SK-N-SH treated with all-trans-retinoic acid at 6 μM for 48 hours (cell line): ENCODE data around the gene SLC12A4.

Source experiments
- ATAC-seq: fragments of 200-7000 bp; cut with Tn5 transposase; 3 replicates; pipeline ENCODE4 v1.9.1; 2020; ENCODE audit warnings: mild to moderate bottlenecking, moderate library complexity
- ARNTL ChIP-seq: fragments of 450-650 bp; formaldehyde crosslinking; IDR thresholded peaks from 2 replicates; pipeline ENCODE4 v1.5.0; 2020; ENCODE audit warnings: low read depth, mild to moderate bottlenecking, moderate library complexity, borderline replicate concordance
- BACH2 ChIP-seq: fragments of 250-450 bp; sonication (Bioruptor Pico); IDR thresholded peaks from 2 replicates; pipeline ENCODE4 v1.9.0; 2021; ENCODE audit warnings: mild to moderate bottlenecking, borderline replicate concordance
- CREB5 ChIP-seq: fragments of 250-450 bp; sonication (Bioruptor Pico); IDR thresholded peaks from 2 replicates; pipeline ENCODE4 v1.5.1; 2020; ENCODE audit warnings: low read depth, mild to moderate bottlenecking, moderate library complexity
- CSDC2 ChIP-seq: fragments of 250-450 bp; sonication (Bioruptor Pico); IDR thresholded peaks from 2 replicates; pipeline ENCODE4 v1.5.0; 2020; ENCODE audit warnings: mild to moderate bottlenecking, moderate library complexity
- CSRNP3 ChIP-seq: fragments of 250-450 bp; sonication (Bioruptor Pico); IDR thresholded peaks from 2 replicates; pipeline ENCODE4 v1.5.1; 2021; ENCODE audit warnings: mild to moderate bottlenecking, moderate library complexity
- ESRRG ChIP-seq: fragments of 250-450 bp; sonication (Bioruptor Pico); IDR thresholded peaks from 2 replicates; pipeline ENCODE4 v1.6.1; 2021; ENCODE audit warnings: mild to moderate bottlenecking
- GLIS3 ChIP-seq: fragments of 250-450 bp; sonication (Bioruptor Pico); IDR thresholded peaks from 2 replicates; pipeline ENCODE4 v1.5.0; 2020; ENCODE audit warnings: mild to moderate bottlenecking, moderate library complexity
- ISL1 ChIP-seq: fragments of 250-450 bp; sonication (Bioruptor Pico); IDR thresholded peaks from 2 replicates; pipeline ENCODE4 v2.1.2; 2022; ENCODE audit warnings: mild to moderate bottlenecking, moderate library complexity
- PATZ1 ChIP-seq: fragments of 250-450 bp; sonication (Bioruptor Pico); IDR thresholded peaks from 2 replicates; pipeline ENCODE4 v1.8.0; 2020; ENCODE audit warnings: mild to moderate bottlenecking, moderate library complexity, borderline replicate concordance
- POU6F1 ChIP-seq: fragments of 250-450 bp; sonication (Bioruptor Pico); IDR thresholded peaks from 2 replicates; pipeline ENCODE4 v1.8.0; 2021; ENCODE audit warnings: low read depth, mild to moderate bottlenecking, moderate library complexity, borderline replicate concordance
- RARB ChIP-seq: fragments of 250-450 bp; sonication (Bioruptor Pico); IDR thresholded peaks from 2 replicates; pipeline ENCODE4 v1.8.0; 2021; ENCODE audit warnings: mild to moderate bottlenecking, moderate library complexity
- SNAI2 ChIP-seq: fragments of 250-450 bp; sonication (Bioruptor Pico); IDR thresholded peaks from 2 replicates; pipeline ENCODE4 v1.5.0; 2020; ENCODE audit warnings: mild to moderate bottlenecking, moderate library complexity
- TCF4 ChIP-seq: fragments of 250-450 bp; sonication (Bioruptor Pico); IDR thresholded peaks from 2 replicates; pipeline ENCODE4 v1.8.0; 2021; ENCODE audit warnings: mild to moderate bottlenecking, moderate library complexity, borderline replicate concordance
- TOX ChIP-seq: fragments of 250-450 bp; sonication (Bioruptor Pico); IDR thresholded peaks from 2 replicates; pipeline ENCODE4 v1.8.0; 2021; ENCODE audit warnings: mild to moderate bottlenecking, moderate library complexity, borderline replicate concordance
- TSHZ2 ChIP-seq: fragments of 250-450 bp; sonication (Bioruptor Pico); IDR thresholded peaks from 2 replicates; pipeline ENCODE4 v1.5.0; 2020; ENCODE audit warnings: mild to moderate bottlenecking, moderate library complexity
- ZC3H10 ChIP-seq: fragments of 250-450 bp; sonication (Bioruptor Pico); IDR thresholded peaks from 2 replicates; pipeline ENCODE4 v1.5.1; 2021; ENCODE audit warnings: mild to moderate bottlenecking, moderate library complexity
- ZFP3 ChIP-seq: fragments of 250-450 bp; sonication (Bioruptor Pico); IDR thresholded peaks from 2 replicates; pipeline ENCODE4 v1.5.0; 2020; ENCODE audit warnings: mild to moderate bottlenecking, moderate library complexity
- ZFP30 ChIP-seq: fragments of 450-650 bp; formaldehyde crosslinking; IDR thresholded peaks from 2 replicates; pipeline ENCODE4 v1.5.0; 2022; ENCODE audit warnings: mild to moderate bottlenecking, moderate library complexity
- ZNF565 ChIP-seq: fragments of 450-650 bp; formaldehyde crosslinking; conservative IDR thresholded peaks from 2 replicates; pipeline ENCODE4 v1.5.0; 2020; ENCODE audit warnings: low read depth, mild to moderate bottlenecking, moderate library complexity
- ZNF70 ChIP-seq: fragments of 450-650 bp; formaldehyde crosslinking; IDR thresholded peaks from 2 replicates; pipeline ENCODE4 v1.5.0; 2020; ENCODE audit warnings: mild to moderate bottlenecking, moderate library complexity
- ZNF8 ChIP-seq: fragments of 450-650 bp; formaldehyde crosslinking; IDR thresholded peaks from 2 replicates; pipeline ENCODE4 v1.5.0; 2020; ENCODE audit warnings: mild to moderate bottlenecking, moderate library complexity

The SLC12A4 gene

GRCh38 chr16:68005786-68006286, 37.4 kb upstream of the SLC12A4 start:
- no peak for TF ChIP-seq SNAI2
- TF ChIP-seq CREB5 (CRISPR knock-in tag): no peak
- TF ChIP-seq POU6F1 (CRISPR knock-in tag): no peak
- no peak for TF ChIP-seq BACH2
- TF ChIP-seq ZFP3 (CRISPR knock-in tag): no peak
- TF ChIP-seq PATZ1 (CRISPR knock-in tag): no peak
- no peak for TF ChIP-seq TCF4
- no peak for TF ChIP-seq ZNF8
- TF ChIP-seq RARB (CRISPR knock-in tag): no peak
- no peak for TF ChIP-seq ZFP30 (CRISPR knock-in tag)
- TF ChIP-seq ESRRG: no peak
- no peak for TF ChIP-seq GLIS3
- no peak for ATAC-seq

- TF ChIP-seq GLIS3: no peak
- TF ChIP-seq ESRRG: no peak
- TF ChIP-seq TSHZ2 (CRISPR knock-in tag): no peak
- TF ChIP-seq ISL1: no peak
- no peak for TF ChIP-seq ZNF70 (CRISPR knock-in tag)
- no peak for TF ChIP-seq ARNTL (CRISPR knock-in tag)
- TF ChIP-seq ZFP3 (CRISPR knock-in tag): no peak
- TF ChIP-seq PATZ1 (CRISPR knock-in tag): no peak
- TF ChIP-seq ZNF565: no peak
- no peak for TF ChIP-seq RARB (CRISPR knock-in tag)
- no peak for TF ChIP-seq CSDC2 (CRISPR knock-in tag)
- TF ChIP-seq ZC3H10 (CRISPR knock-in tag): no peak
- TF ChIP-seq SNAI2: no peak
- no peak for TF ChIP-seq ZFP30 (CRISPR knock-in tag)
- no peak for TF ChIP-seq TCF4
- TF ChIP-seq CREB5 (CRISPR knock-in tag): no peak
- no peak for TF ChIP-seq TOX (CRISPR knock-in tag)
- no peak for TF ChIP-seq CSRNP3 (CRISPR knock-in tag)
- ATAC-seq: no peak
Measured at GRCh38 chr16:68005211-68005610, 36.8 kb upstream of the SLC12A4 start.
